HS-27A (cell line): ENCODE results near the gene GSS.

ENCODE experiments used
- DNase-seq: peaks from one replicate; pipeline ENCODE4 v3.0.0-alpha.2; 2012; ENCODE audit warnings: low read depth, missing footprints

Gene GSS

GRCh38 chr20:34955231-34956040 is at the start of gene GSS, which contains the start of gene MYH7B:
Gene GSS (minus strand): TSS chr20:34955806. CDS start chr20:34951852, 3,954 bp downstream.
Gene MYH7B (plus strand): TSS chr20:34955868. CDS start chr20:34978006, 22,138 bp downstream.
- DNase-seq: peak; percentile 95

- no peak for DNase-seq
Measured at GRCh38 chr20:35004749-35005462, 49.3 kb upstream of the GSS start.

- no peak for DNase-seq
Measured at GRCh38 chr20:35004051-35004725, 48.6 kb upstream of the GSS start.

- no peak for DNase-seq
Measured at GRCh38 chr20:35003211-35004031, 47.8 kb upstream of the GSS start.

- no peak for DNase-seq
Measured at GRCh38 chr20:35002426-35003210, 47.0 kb upstream of the GSS start.

- DNase-seq: no peak
Measured at GRCh38 chr20:35001596-35002362, 46.2 kb upstream of the GSS start.

- DNase-seq: no peak
Measured at GRCh38 chr20:35000922-35001595, 45.5 kb upstream of the GSS start.

- DNase-seq: no peak
Measured at GRCh38 chr20:35000311-35000921, 44.8 kb upstream of the GSS start.

GRCh38 chr20:34999782-35000181 is 44.2 kb upstream of the GSS start:
- no peak for DNase-seq

GRCh38 chr20:34999021-34999451 is 43.4 kb upstream of the GSS start:
- DNase-seq: no peak

- no peak for DNase-seq
Measured at GRCh38 chr20:34998331-34998950, 42.8 kb upstream of the GSS start.

- no peak for DNase-seq
Measured at GRCh38 chr20:34997774-34998173, 42.2 kb upstream of the GSS start.

- DNase-seq: no peak
Measured at GRCh38 chr20:34997131-34997561, 41.5 kb upstream of the GSS start.

GRCh38 chr20:34996243-34997028 is 40.8 kb upstream of the GSS start:
- no peak for DNase-seq

- DNase-seq: no peak
Measured at GRCh38 chr20:34995696-34996095, 40.1 kb upstream of the GSS start.

GRCh38 chr20:34995192-34995591 is 39.6 kb upstream of the GSS start:
- DNase-seq: no peak

- DNase-seq: no peak
Measured at GRCh38 chr20:34994509-34995131, 39.0 kb upstream of the GSS start.
